GM12878 (cell line): ENCODE data around the gene CMTM5. TPM values are rescaled to one million over a fixed set of nuclear protein-coding genes. Genes with fewer than 3 reads are reported as not detected.

Experiments
- ATAC-seq: fragments of 200-7000 bp; cut with Tn5 transposase; 3 replicates; pipeline ENCODE4 v1.9.1; 2020; ENCODE audit warnings: mild to moderate bottlenecking, moderate library complexity
- BruUV-seq: library from RNA; stranded (reverse); fragments of 400-500 nt; replicated peaks from 2 replicates; lab custom pipeline; 2021; lab: Mats Ljungman, UMichigan
- CTCF ChIA-PET: fragments of 300-600 bp; sonication (Branson Sonifier 250); formaldehyde crosslinking; extraction: SDS; loops from one replicate; lab custom pipeline; 2021; ENCODE audit warnings: inconsistent platforms; lab: Yijun Ruan, JAX
- POLR2A ChIA-PET: fragments of 350-600 bp; formaldehyde crosslinking; extraction: SDS; loops from one replicate; lab custom pipeline; 2021; ENCODE audit warnings: inconsistent platforms; lab: Charles Lee
- RAD21 ChIA-PET: fragments of 300-600 bp; sonication (Branson Sonifier 250); formaldehyde crosslinking; loops from one replicate; lab custom pipeline; 2023; ENCODE audit warnings: antibody characterized with exemption; ENCODE audit not compliant: unreplicated experiment; lab: Charles Lee
- SMC1A ChIA-PET: fragments of 300-600 bp; sonication (Branson Sonifier 250); formaldehyde crosslinking; loops from one replicate; lab custom pipeline; 2023; ENCODE audit not compliant: unreplicated experiment, uncharacterized antibody; lab: Charles Lee
- DNase-seq: peaks from one replicate; pipeline ENCODE4 v3.0.0-alpha.2; 2011; ENCODE audit warnings: low read depth, low spot score
- FAIRE-seq: peaks from 3 replicates; lab custom pipeline; 2011; peaks lifted over from hg19 to GRCh38; lab: Jason Lieb, UNC
- H2AFZ ChIP-seq: 2 replicates; pipeline ENCODE4 v1.6.0; 2011; ENCODE audit warnings: low read depth, low read length, control low read depth; ENCODE audit not compliant: control insufficient read depth
- H3K27ac ChIP-seq: 2 replicates; pipeline ENCODE4 v1.5.1; 2011; ENCODE audit warnings: control low read depth; ENCODE audit not compliant: control insufficient read depth, insufficient read depth
- H3K27me3 ChIP-seq, 2 experiments: replicated peaks in 1 of 2; 2 replicates each; pipeline versions ENCODE4 v1.6.0 to v1.6.1; 2011; ENCODE audit warnings: low read length in 1 of 2; ENCODE audit not compliant: control insufficient read depth in 2 of 2, insufficient read depth in 2 of 2
- H3K36me3 ChIP-seq, 2 experiments: 2 replicates each; pipeline ENCODE4 v1.5.1; 2011; ENCODE audit warnings: low read length in 1 of 2; ENCODE audit not compliant: control insufficient read depth in 2 of 2, insufficient read depth in 2 of 2
- H3K4me1 ChIP-seq: 2 replicates; pipeline ENCODE4 v1.6.1; 2011; ENCODE audit warnings: mild to moderate bottlenecking, low read length, moderate library complexity, mixed read lengths; ENCODE audit not compliant: control insufficient read depth, insufficient read depth
- H3K4me2 ChIP-seq: 2 replicates; pipeline ENCODE4 v1.6.0; 2011; ENCODE audit warnings: control low read depth; ENCODE audit not compliant: control insufficient read depth, insufficient read depth
- H3K4me3 ChIP-seq: fragments of 200-600 bp; sonication (generic); 2 replicates; pipeline ENCODE4 v1.5.1; 2016
- H3K79me2 ChIP-seq: 2 replicates; pipeline ENCODE4 v1.6.0; 2011; ENCODE audit warnings: low read length; ENCODE audit not compliant: control insufficient read depth, insufficient read depth
- H3K9ac ChIP-seq: 2 replicates; pipeline ENCODE4 v1.8.0; 2011; ENCODE audit warnings: low read length, control low read depth, mixed read lengths; ENCODE audit not compliant: control insufficient read depth, insufficient read depth
- H3K9me3 ChIP-seq: replicated peaks from 3 replicates; pipeline ENCODE4 v1.5.1; 2011; ENCODE audit warnings: mild to moderate bottlenecking, low read length; ENCODE audit not compliant: control insufficient read depth, insufficient read depth
- H4K20me1 ChIP-seq: 2 replicates; pipeline ENCODE4 v1.6.0; 2011; ENCODE audit not compliant: control insufficient read depth, insufficient read depth
- BCL11A ChIP-seq: IDR thresholded peaks from 2 replicates; pipeline ENCODE4 v1.6.1; 2011; ENCODE audit warnings: low read depth, low read length
- EP300 ChIP-seq, 2 experiments: fragments of 150-350 bp in 1 of 2; IDR thresholded peaks; 2 replicates each; pipeline ENCODE4 v1.6.1; 2011 to 2012; ENCODE audit warnings: low read depth in 2 of 2, low read length in 2 of 2, borderline replicate concordance in 1 of 2, improper control_type of control experiment in 1 of 2, inconsistent platforms in 1 of 2; ENCODE audit not compliant: control insufficient read depth in 1 of 2
- EZH2 ChIP-seq: IDR thresholded peaks from 2 replicates; pipeline ENCODE4 v1.6.1; 2012; ENCODE audit warnings: low read depth, mild to moderate bottlenecking, control low read depth, inconsistent platforms, low read length, borderline replicate concordance; ENCODE audit not compliant: control insufficient read depth
- FOXM1 ChIP-seq: IDR thresholded peaks from 2 replicates; pipeline ENCODE4 v1.6.1; 2012; ENCODE audit warnings: low read depth, mild to moderate bottlenecking, inconsistent platforms, low read length, moderate library complexity
- HDAC2 ChIP-seq: fragments of 200-600 bp; sonication (generic); IDR thresholded peaks from 2 replicates; pipeline ENCODE4 v1.6.1; 2017
- IKZF2 ChIP-seq, 2 experiments: fragments of 450-650 bp; IDR thresholded peaks; 2 replicates each; pipeline ENCODE4 v1.6.1; 2017; ENCODE audit warnings: mild to moderate bottlenecking in 2 of 2, moderate library complexity in 2 of 2
- NFXL1 ChIP-seq: fragments of 450-650 bp; IDR thresholded peaks from 2 replicates; pipeline ENCODE4 v1.6.1; 2017; ENCODE audit warnings: antibody characterized with exemption, mild to moderate bottlenecking, borderline replicate concordance
- NR2C1 ChIP-seq: fragments of 450-650 bp; IDR thresholded peaks from 2 replicates; pipeline ENCODE4 v1.6.1; 2017; ENCODE audit warnings: antibody characterized with exemption, mild to moderate bottlenecking, moderate library complexity
- POU2F2 ChIP-seq: IDR thresholded peaks from 3 replicates; pipeline ENCODE4 v1.6.1; 2011; ENCODE audit warnings: low read depth, mild to moderate bottlenecking, low read length, borderline replicate concordance
- SMARCA5 ChIP-seq: fragments of 450-650 bp; IDR thresholded peaks from 2 replicates; pipeline ENCODE4 v1.6.1; 2017; ENCODE audit warnings: mild to moderate bottlenecking
- USF2 ChIP-seq: IDR thresholded peaks from 2 replicates; pipeline ENCODE4 v1.6.1; 2011; ENCODE audit warnings: low read depth, low read length, improper control_type of control experiment, borderline replicate concordance
- ZNF592 ChIP-seq: fragments of 450-650 bp; IDR thresholded peaks from 2 replicates; pipeline ENCODE4 v1.6.1; 2017; ENCODE audit warnings: mild to moderate bottlenecking, moderate library complexity
- ZNF622 ChIP-seq: fragments of 450-650 bp; IDR thresholded peaks from 2 replicates; pipeline ENCODE4 v1.6.1; 2017; ENCODE audit warnings: mild to moderate bottlenecking, inconsistent platforms
- WGBS: methylation state at CpG from one replicate; pipeline ENCODE4 v1.1.6; 2016; ENCODE audit warnings: low lambda C conversion rate; ENCODE audit not compliant: insufficient replicate concordance, insufficient coverage; ENCODE audit errors: missing lambda C conversion rate; 5-methylcytosine and 5-hydroxymethylcytosine counted together
- in situ Hi-C: fragments of 300-500 bp; cut with MboI; formaldehyde crosslinking; loops from 9 replicates; pipeline ENCODE4 v1.14.3; 2018; ENCODE audit warnings: mixed read lengths
- intact Hi-C: fragments of 100-400 bp; cut with micrococcal nuclease; formaldehyde crosslinking; loops from one replicate; pipeline ENCODE4 v1.14.2; 2022; ENCODE audit not compliant: unreplicated experiment
- polyA plus RNA-seq, 11 experiments: library from polyadenylated mRNA; depleted of rRNA in 4 of 11; unstranded in 6 of 11; stranded (reverse) in 5 of 11; fragments of >200 nt; fragmentation: Nextera tagmentation in 4 of 11; fragmentation: Illumina TruSeq in 1 of 11; extraction: Ambion mirVana in 4 of 11; extraction: Trizol in 1 of 11; gene quantifications; 1 replicate in 1 of 11; 2 replicates in 10 of 11; pipeline versions ENCODE4 v1.2.1 to v1.2.3, GENCODE V29; 2011 to 2016; ENCODE audit warnings: inconsistent platforms in 2 of 11, missing spikeins in 2 of 11, low read depth in 1 of 11
- total RNA-seq, 4 experiments: library from RNA; depleted of rRNA in 3 of 4; stranded (reverse); fragments of >200 nt in 3 of 4; fragmentation: Illumina TruSeq in 1 of 4; extraction: Trizol in 1 of 4; gene quantifications; 2 replicates each; pipeline versions ENCODE4 v1.2.1 to v1.2.3, GENCODE V29; 2013 to 2021
- TF ChIP-seq, protein P1 (sequence below): fragments of 450-650 bp; IDR thresholded peaks from 2 replicates; pipeline ENCODE4 v1.6.1; 2018; ENCODE audit warnings: borderline replicate concordance, mild to moderate bottlenecking; ENCODE audit not compliant: partially characterized antibody
- TF ChIP-seq, protein P2 (sequence below): fragments of 450-650 bp; IDR thresholded peaks from 2 replicates; pipeline ENCODE4 v1.6.1; 2017; ENCODE audit warnings: antibody characterized with exemption, mild to moderate bottlenecking, moderate library complexity

Gene CMTM5
- total and polyA plus RNA-seq, 10 of the 15 experiments (the other 5 are each of a cell fraction or from before 2014, with no cell fraction given), result not detected

DNA sequence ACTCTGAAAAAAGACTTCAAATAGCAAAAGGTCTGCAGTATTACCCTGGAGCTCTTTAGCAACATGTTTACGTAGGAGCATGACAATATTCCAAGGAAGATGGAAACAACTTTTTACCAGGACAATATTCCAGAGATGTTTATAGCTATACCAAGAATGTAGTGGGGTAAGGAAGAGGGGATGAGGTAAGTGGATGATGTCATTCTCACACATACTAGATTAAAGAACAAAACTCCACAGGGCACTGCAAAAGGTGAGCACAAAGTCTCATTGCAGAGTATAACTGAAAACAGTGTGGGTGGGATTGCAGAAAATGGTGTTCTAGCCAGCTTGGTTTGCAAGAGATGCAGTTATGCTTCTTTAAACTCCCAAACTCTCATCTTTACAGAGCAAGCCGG lies 8.4 kb downstream of the CMTM5 start:
- ChIA-PET SMC1A (no interaction called here), CTCF (interaction anchor here (0.6 kb wide), 1 partner anchor 425 kb away, joined by 4 read pairs; no protein-coding TSS in a partner anchor), RAD21 (no interaction called here), POLR2A (no interaction called here)
- H2AFZ ChIP-seq, result no peak overlapping the region
- DNase-seq (no peak), ATAC-seq (no peak), FAIRE-seq (no peak)
- H3K4me1 ChIP-seq, result no peaks in the 10 kb centered on the region
- BruUV-seq, result no TSS peak
- intact Hi-C loops, result no loop called here
- no peak overlapping the region for H3K4me3 ChIP-seq
- H3K9ac ChIP-seq, result no peak overlapping the region
- in situ Hi-C loops, result no loop called here
- no peaks in the 10 kb centered on the region for H3K36me3 ChIP-seq
- H4K20me1 ChIP-seq, result no peaks in the 10 kb centered on the region
- no peaks in the 10 kb centered on the region for H3K9me3 ChIP-seq
- no peak overlapping the region for H3K4me2 ChIP-seq
- no peaks in the 10 kb centered on the region; a peak in 2 of 4 replicates for H3K27me3 ChIP-seq
- H3K79me2 ChIP-seq, result no peaks in the 10 kb centered on the region
- H3K27ac ChIP-seq, result no peak overlapping the region
- WGBS, result 35% methylated on average over 2 of the region's 2 CpGs
- TF ChIP-seq IKZF2 (IDR thresholded peaks at IDR 0.05), result no peak
- no peak for TF ChIP-seq EP300 (IDR thresholded peaks at IDR 0.05; ENCODE audit: borderline replicate concordance in 1 of 2, control insufficient read depth in 1 of 2, low read depth in 2 of 2, low read length in 2 of 2)
- no peak for TF ChIP-seq NR2C1
- TF ChIP-seq, protein P1, sequence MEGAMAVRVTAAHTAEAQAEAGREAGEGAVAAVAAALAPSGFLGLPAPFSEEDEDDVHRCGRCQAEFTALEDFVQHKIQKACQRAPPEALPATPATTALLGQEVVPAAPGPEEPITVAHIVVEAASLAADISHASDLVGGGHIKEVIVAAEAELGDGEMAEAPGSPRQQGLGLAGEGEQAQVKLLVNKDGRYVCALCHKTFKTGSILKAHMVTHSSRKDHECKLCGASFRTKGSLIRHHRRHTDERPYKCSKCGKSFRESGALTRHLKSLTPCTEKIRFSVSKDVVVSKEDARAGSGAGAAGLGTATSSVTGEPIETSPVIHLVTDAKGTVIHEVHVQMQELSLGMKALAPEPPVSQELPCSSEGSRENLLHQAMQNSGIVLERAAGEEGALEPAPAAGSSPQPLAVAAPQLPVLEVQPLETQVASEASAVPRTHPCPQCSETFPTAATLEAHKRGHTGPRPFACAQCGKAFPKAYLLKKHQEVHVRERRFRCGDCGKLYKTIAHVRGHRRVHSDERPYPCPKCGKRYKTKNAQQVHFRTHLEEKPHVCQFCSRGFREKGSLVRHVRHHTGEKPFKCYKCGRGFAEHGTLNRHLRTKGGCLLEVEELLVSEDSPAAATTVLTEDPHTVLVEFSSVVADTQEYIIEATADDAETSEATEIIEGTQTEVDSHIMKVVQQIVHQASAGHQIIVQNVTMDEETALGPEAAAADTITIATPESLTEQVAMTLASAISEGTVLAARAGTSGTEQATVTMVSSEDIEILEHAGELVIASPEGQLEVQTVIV, result no peak
- TF ChIP-seq FOXM1, result no peak
- TF ChIP-seq SMARCA5, result no peak
- no peak for TF ChIP-seq ZNF592
- TF ChIP-seq POU2F2, result no peak
- no peak for TF ChIP-seq ZNF622
- TF ChIP-seq EZH2, result no peak
- TF ChIP-seq BCL11A, result no peak
- no peak for TF ChIP-seq NFXL1
- TF ChIP-seq, protein P2, sequence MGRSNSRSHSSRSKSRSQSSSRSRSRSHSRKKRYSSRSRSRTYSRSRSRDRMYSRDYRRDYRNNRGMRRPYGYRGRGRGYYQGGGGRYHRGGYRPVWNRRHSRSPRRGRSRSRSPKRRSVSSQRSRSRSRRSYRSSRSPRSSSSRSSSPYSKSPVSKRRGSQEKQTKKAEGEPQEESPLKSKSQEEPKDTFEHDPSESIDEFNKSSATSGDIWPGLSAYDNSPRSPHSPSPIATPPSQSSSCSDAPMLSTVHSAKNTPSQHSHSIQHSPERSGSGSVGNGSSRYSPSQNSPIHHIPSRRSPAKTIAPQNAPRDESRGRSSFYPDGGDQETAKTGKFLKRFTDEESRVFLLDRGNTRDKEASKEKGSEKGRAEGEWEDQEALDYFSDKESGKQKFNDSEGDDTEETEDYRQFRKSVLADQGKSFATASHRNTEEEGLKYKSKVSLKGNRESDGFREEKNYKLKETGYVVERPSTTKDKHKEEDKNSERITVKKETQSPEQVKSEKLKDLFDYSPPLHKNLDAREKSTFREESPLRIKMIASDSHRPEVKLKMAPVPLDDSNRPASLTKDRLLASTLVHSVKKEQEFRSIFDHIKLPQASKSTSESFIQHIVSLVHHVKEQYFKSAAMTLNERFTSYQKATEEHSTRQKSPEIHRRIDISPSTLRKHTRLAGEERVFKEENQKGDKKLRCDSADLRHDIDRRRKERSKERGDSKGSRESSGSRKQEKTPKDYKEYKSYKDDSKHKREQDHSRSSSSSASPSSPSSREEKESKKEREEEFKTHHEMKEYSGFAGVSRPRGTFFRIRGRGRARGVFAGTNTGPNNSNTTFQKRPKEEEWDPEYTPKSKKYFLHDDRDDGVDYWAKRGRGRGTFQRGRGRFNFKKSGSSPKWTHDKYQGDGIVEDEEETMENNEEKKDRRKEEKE, result no peak
- TF ChIP-seq USF2, result no peak
- TF ChIP-seq HDAC2, result no peak
